GM18870 (cell line): ENCODE data around the gene ACKR2.

ENCODE experiments used
- ATAC-seq: cut with Tn5 transposase; IDR thresholded peaks from one replicate; pipeline ENCODE4 v1.9.1; 2021; ENCODE audit warnings: moderate library complexity; ENCODE audit not compliant: unreplicated experiment

The ACKR2 gene

GRCh38 chr3:42829083-42829627 is 19.9 kb downstream of the ACKR2 start:
- ATAC-seq = no peak

- ATAC-seq = no peak
Observed at GRCh38 chr3:42829628-42830436, 20.6 kb downstream of the ACKR2 start.

- no peak for ATAC-seq
Observed at GRCh38 chr3:42830437-42831320, 21.4 kb downstream of the ACKR2 start.

- no peak for ATAC-seq
Observed at GRCh38 chr3:42831321-42831713, 22.1 kb downstream of the ACKR2 start.

- ATAC-seq = no peak
Observed at GRCh38 chr3:42836150-42837123, 27.2 kb downstream of the ACKR2 start.

- ATAC-seq = no peak
Observed at GRCh38 chr3:42838571-42838970, 29.3 kb downstream of the ACKR2 start.

GRCh38 chr3:42839616-42840015 is 30.4 kb downstream of the ACKR2 start:
- peak; percentile 89 for ATAC-seq

GRCh38 chr3:42841332-42841731 is 32.1 kb downstream of the ACKR2 start:
- ATAC-seq = no peak

- no peak for ATAC-seq
Observed at GRCh38 chr3:42843713-42844411, 34.6 kb downstream of the ACKR2 start.

GRCh38 chr3:42844412-42844713 is 35.1 kb downstream of the ACKR2 start:
- ATAC-seq = no peak

- no peak for ATAC-seq
Observed at GRCh38 chr3:42844815-42845214, 35.6 kb downstream of the ACKR2 start.

- ATAC-seq = no peak
Observed at GRCh38 chr3:42846685-42847522, 37.7 kb downstream of the ACKR2 start.

GRCh38 chr3:42847731-42848130 is 38.5 kb downstream of the ACKR2 start:
- no peak for ATAC-seq

- ATAC-seq = no peak
Observed at GRCh38 chr3:42849017-42849416, 39.8 kb downstream of the ACKR2 start.

GRCh38 chr3:42850263-42850662 is 41.0 kb downstream of the ACKR2 start:
- no peak for ATAC-seq

- ATAC-seq = no peak
Observed at GRCh38 chr3:42851228-42851834, 42.1 kb downstream of the ACKR2 start.

GRCh38 chr3:42852441-42852840 is 43.2 kb downstream of the ACKR2 start:
- no peak for ATAC-seq

GRCh38 chr3:42853056-42853455 is 43.8 kb downstream of the ACKR2 start:
- no peak for ATAC-seq
